Measurements from ENCODE around the gene TMSB10. TPM values are rescaled to one million over a fixed set of nuclear protein-coding genes. Genes with fewer than 3 reads are reported as not detected.

TMSB10 gene
- total RNA-seq, 1 experiment from 2014 or later: 9,166 TPM

DNA sequence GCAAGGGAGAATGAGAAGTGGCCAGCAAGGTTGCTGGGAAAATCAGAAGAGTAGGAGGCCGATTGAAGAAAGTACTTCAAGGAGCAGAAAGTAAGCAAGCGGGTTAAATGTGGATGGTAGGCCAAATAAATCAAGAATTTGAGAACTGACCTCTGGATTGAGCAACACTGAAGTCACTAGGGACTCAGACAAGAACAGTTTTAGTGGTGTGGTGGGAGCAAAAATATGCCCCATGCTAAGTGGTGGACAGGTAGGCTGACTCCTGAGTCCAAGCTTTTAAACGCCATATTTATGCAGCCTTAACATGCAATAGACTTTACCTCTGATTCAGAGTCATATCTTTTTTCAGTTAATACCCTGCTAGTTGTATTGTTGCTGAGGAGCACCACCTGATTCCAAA, 29.1 kb upstream of the TMSB10 start:
- H3K4me3 ChIP-seq: no peak overlapping the region
- H3K36me3 ChIP-seq: no peaks in the 10 kb centered on the region
- DNase-seq: no peak
- H3K27me3 ChIP-seq: no peaks in the 10 kb centered on the region
- no peaks in the 10 kb centered on the region for H3K9me3 ChIP-seq

DNA sequence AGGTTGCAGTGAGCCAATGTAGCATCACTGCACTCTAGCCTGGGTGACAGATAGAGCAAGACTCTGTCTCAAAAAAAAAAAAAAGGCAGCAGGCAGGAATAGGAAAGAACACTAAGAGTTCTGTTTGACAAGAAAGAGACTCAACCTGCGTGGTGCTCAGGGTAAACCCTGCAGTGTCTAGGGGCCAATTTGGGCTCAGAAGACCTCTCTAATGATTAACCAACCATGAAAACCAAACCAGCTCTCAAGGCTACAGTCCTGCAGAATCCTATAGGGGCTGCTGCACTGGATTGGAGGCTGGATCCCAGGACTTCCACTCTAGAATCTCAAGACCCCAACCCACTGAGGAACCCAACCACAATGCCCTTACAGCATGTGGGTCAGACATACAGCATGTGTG, 27.0 kb upstream of the TMSB10 start:
- Histone ChIP-seq H3K4me3 (no peak overlapping the region), H3K36me3 (no peaks in the 10 kb centered on the region), H3K27me3 (no peaks in the 10 kb centered on the region), H3K9me3 (no peaks in the 10 kb centered on the region)
- no peak for DNase-seq

DNA sequence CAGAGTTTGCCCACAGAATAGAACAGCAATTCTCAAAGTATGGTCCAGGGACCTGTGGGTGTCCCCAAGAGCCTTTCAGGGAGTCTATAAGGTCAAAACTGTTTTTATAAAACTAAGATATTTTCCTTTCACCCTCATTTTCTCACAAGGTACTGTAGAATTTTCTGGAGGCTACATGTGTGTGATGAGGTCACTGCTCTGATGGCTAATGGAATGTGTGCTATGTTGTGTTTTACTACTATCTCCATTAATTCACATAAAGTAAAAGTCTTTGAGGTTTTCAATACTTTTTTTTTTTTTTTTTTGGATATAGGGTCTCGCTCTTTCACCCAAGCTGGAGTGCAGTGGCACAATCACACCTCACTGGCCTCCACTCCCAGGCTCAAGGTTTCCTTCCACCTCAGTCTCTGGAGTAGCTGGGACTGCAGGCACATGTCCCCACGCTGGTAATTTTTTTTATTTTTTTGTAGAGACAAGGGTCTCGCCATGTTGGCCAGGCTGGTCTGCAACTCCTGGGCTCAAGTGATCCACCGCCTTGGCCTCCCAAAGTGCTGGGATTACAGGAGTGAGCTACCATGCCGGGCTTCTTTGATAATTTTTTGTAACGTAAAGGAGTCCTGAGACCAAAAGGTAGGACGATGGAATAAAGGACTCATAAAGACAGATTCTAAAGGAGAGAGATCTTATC, 26.4 kb upstream of the TMSB10 start:
- Histone ChIP-seq H3K4me3 (peak overlapping the region; percentile 29), H3K9me3 (no peaks in the 10 kb centered on the region), H3K27me3 (no peaks in the 10 kb centered on the region), H3K36me3 (no peaks in the 10 kb centered on the region)
- DNase-seq: no peak

DNA sequence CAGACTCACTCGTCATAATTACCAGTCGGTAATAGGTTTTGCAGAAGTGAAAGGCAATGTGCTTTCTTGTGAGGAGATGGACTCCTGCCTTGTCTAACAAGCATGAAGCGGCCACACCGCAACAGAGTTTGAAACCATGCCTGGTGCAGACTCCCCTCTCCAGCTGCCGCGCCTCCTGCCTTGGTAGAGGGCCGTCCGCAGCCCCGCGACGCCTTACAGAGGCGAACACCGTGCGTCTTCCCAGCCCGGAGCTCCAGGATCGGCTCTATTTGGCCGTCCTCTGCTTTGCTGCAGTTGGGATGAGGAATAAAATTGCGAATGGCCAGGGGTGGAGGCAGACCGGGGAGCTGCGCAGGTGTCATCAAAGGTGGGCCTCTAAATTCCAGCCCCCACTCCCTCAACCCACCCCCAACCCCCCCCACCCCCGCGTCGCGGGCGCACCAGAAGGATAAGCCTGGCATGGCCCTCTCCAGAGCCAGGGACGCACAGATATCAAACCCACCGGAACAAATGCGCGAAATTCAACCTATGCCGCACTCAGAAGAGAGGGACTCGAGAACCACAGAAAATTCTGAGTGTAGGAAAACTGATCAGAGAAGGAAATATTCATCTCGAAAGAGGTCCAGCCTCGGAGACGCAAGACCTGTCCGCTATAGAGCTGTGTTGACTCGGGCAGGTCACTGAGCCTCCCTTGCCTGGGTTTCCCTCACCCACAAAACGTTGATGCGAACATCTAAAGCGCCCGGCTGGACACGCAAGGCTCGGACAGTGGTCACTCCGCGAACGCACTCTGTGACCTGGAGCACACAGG, 25.7 kb upstream of the TMSB10 start:
- H3K4me3 ChIP-seq: peak overlapping the region; percentile 64
- DNase-seq: no peak

DNA sequence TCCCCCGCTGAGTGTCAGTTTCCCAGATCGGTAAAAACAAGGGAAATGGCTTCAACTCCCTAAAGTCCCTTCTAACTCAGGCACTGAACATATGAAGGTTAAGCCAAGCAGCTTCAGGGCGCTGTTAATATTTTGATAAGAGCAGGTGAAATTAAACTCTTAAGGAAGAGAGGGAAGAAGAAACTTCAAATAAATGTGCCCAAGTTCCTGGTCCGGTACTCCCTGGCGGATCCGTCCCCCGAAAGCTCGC, 25.1 kb upstream of the TMSB10 start:
- H3K9me3 ChIP-seq: no peaks in the 10 kb centered on the region
- H3K36me3 ChIP-seq: no peaks in the 10 kb centered on the region
- no peaks in the 10 kb centered on the region for H3K27me3 ChIP-seq
- peak overlapping the region; percentile 64 for H3K4me3 ChIP-seq
- no peak for DNase-seq

More for the DNA sequence above, 25.7 kb upstream of the TMSB10 start:
- no peaks in the 10 kb centered on the region for H3K27me3 ChIP-seq
- no peaks in the 10 kb centered on the region for H3K9me3 ChIP-seq
- H3K36me3 ChIP-seq: no peaks in the 10 kb centered on the region

DNA sequence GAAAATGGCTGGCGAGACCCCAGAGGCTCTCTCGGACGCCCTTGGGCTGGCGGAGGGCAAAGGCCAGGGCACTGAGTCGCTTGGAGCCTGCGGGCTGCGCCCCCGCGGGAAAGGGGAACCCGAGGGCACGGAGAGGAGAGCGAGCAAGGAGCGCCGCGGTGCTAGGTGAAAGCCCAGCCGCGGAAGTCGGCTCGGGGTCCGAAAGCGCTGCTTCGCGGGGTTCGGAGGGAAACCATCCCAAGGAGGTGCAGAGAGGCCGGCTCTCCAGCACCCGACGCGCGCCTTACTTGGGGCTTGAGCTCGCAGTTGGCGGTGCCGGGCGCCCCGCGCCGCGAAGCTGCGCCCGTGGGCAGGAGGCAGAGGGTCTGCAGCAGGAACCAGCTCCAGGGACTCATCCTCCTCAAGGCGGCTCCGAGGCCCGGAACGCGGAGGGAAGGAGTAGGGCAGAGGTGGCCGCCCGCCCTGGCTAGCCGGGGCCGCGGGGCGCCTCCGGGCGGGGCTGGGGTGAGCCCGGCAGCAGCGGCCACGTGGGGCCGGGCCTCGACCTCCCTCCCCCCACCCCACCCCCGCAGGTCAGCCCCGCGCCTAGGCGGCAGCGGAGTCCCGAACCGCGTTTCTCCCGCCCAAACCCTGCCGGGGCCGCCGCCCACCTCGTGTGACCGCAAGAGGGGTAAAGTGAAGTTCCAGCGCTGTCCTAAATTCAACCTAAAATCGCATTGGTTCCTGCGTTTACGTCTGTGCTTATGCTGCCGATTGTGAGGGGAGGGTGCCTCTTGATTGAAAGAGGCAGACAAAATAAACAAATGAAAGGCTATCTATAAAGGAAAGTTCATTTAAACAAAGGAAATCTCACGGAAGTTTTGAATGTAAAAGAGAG, 24.6 kb upstream of the TMSB10 start, which contains the start of gene TRABD2A:
TSS of gene TRABD2A (minus strand) at position 440 of the 877 bp plus-strand sequence. CDS start at position 395, 45 bp downstream.
- peak; percentile 67 for DNase-seq
- Histone ChIP-seq H3K36me3 (no peaks in the 10 kb centered on the region), H3K4me3 (peak within 1 kb of the TSS; percentile 64), H3K9me3 (no peaks in the 10 kb centered on the region), H3K27me3 (no peaks in the 10 kb centered on the region)

DNA sequence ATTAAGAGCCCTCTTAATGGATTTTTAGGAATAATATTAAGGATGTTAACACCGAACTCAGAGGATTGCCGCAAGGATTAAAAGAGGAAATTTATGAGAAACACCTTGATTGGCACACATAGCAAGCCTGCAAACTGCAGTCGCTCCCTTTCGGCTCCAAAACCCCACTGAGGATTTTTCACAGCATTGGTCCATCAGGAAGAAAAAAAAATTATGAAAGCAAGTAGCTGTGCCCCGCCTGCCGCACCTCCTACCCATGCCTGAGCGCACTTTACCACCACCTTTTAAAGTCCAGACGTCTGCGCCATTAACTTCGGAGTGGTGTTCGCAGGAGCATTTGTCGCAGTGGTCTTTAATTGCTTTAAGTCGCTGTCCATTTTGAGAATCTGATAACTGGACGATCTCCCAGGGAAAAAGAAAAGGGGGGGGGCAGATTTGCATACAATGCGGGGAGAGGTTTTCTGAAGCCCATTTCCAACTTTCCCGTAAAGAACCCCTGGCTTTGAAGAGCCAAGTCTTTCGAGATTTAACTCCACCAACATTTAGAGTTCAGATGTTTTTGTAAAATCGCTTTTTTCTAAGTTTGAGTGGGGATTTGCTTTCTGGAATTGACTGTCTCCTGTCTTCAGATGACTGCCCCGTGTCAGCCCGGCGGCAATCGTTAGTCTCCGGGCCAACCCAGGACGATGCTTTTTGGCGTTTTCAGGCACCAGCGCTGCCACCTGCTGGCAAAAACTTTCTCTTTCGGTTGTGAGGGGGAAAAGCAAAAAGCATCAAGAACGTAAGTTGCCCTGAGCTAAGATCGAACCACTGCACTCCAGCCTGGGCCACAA, 23.7 kb upstream of the TMSB10 start:
- H3K4me3 ChIP-seq: peak overlapping the region; percentile 64
- H3K9me3 ChIP-seq: no peaks in the 10 kb centered on the region
- DNase-seq: peak; percentile 80
- H3K27me3 ChIP-seq: no peaks in the 10 kb centered on the region
- no peaks in the 10 kb centered on the region for H3K36me3 ChIP-seq

DNA sequence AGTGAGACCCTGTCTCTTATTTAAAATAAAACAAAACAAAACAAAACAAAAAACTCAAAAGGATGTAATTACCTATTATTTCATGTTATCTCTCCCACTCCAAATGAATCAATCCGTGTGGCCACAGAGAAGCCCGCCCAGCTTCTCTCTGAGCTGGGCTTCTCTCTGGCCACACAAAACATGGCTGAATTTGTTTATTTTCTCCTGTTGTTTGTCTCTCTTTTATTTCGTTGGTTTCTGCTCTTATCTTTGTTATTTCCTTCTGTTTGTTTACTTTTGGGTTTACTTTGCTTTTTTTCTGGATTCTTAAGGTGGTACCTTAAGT, 23.1 kb upstream of the TMSB10 start:
- DNase-seq: no peak
- Histone ChIP-seq H3K36me3 (no peaks in the 10 kb centered on the region), H3K9me3 (no peaks in the 10 kb centered on the region), H3K27me3 (no peaks in the 10 kb centered on the region), H3K4me3 (peak overlapping the region; percentile 64; the same call in 1 of the 2 replicates)

DNA sequence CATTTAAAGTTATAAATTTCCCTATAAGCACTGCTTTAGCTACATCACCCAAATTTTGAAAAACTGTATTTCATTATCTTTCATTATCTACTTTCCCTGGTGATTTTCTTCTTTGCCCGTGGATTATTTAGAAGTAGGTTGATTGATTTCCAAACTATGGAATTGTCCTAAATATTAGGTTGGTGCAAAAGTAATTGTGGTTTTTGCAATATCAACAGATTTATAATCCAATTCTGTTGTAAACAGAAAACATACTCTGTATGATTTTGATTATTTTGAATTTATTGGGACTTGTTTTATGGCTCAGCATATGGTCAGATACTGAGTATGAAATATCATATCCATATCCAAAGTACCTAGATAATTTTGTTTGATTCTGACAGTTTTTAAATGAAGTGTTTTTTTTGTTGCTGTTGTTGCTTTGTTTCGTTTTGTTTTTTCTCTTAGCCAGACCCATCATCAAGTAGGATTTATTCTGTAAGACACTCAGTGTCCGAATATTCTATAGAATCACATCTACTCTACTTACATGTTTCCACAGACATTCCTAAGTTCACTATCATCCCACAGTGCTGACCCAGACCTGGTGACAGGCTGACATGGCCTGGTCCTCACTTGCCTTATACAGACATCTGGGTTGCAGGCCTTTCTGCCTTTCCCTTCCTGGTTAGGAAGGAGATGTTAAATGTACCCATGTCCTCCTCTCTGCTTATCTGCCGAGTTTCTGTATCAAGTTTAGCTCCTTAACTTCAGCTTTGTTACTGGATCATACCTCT, 22.5 kb upstream of the TMSB10 start:
- no peak for DNase-seq
- no peaks in the 10 kb centered on the region for H3K36me3 ChIP-seq
- H3K4me3 ChIP-seq: no peak overlapping the region
- H3K27me3 ChIP-seq: no peaks in the 10 kb centered on the region
- no peaks in the 10 kb centered on the region for H3K9me3 ChIP-seq

DNA sequence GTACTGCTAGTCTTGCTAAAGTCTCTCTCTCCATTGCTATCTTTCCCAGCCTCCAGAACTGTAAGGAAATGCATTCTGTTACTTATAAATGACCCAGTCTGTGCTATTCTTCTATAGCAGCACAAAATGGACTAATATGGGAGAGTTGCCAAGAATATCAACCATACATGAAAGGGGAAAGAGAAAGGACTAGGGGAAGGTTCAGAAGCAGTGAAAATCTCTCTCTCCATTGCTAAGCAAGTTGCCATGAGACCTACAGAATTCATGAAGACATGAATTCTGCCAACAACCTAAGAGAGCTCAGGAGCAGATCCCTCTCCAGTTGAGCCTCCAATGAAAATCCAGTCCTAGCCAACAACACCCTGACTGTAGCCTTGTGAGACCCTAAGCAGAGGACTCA, 21.0 kb upstream of the TMSB10 start:
- no peak overlapping the region for H3K4me3 ChIP-seq
- no peaks in the 10 kb centered on the region for H3K9me3 ChIP-seq
- no peak for DNase-seq
- H3K27me3 ChIP-seq: no peaks in the 10 kb centered on the region
- no peaks in the 10 kb centered on the region for H3K36me3 ChIP-seq

DNA sequence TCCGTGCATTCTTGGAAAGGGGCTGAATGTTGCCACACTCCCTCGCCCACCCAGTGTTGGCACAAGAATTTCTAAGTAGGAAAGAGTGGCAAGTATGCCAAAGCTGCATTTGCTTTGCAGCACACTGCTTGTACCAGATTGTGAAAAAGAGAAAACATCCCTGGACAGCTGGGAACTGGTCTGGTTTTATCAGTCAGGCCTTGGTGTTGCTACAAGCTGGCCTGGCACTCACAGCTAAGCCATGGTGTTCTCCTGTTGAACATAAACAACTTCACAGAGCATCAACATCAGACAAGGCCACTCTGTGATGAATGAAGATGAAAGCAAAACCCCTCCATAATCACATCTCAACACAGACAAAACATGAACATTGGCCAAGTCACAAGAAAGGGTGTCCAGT, 20.3 kb upstream of the TMSB10 start:
- no peak overlapping the region for H3K4me3 ChIP-seq
- H3K36me3 ChIP-seq: no peaks in the 10 kb centered on the region
- no peaks in the 10 kb centered on the region for H3K27me3 ChIP-seq
- no peak for DNase-seq
- no peaks in the 10 kb centered on the region for H3K9me3 ChIP-seq

DNA sequence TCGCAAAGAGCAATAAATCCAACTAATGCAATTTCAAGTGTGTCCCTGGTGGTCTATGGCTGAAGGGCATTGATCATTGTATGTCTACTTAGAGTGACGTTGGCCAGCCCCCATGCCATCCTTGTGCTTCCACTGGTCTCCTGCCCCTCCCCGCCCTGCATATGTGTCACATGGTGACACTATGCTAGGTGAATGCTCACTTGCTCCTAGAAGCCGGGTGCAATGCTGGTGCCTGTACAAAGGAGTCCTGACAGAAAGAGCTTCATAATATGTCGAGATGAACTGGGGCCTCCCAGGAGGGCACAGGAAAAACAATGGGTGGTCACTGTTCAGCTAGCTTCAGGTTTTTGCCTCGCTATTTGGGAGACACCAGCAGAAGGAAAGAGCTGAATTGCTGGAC, 18.7 kb upstream of the TMSB10 start:
- Histone ChIP-seq H3K27me3 (no peaks in the 10 kb centered on the region), H3K9me3 (no peaks in the 10 kb centered on the region), H3K4me3 (no peak overlapping the region), H3K36me3 (no peaks in the 10 kb centered on the region)
- no peak for DNase-seq

DNA sequence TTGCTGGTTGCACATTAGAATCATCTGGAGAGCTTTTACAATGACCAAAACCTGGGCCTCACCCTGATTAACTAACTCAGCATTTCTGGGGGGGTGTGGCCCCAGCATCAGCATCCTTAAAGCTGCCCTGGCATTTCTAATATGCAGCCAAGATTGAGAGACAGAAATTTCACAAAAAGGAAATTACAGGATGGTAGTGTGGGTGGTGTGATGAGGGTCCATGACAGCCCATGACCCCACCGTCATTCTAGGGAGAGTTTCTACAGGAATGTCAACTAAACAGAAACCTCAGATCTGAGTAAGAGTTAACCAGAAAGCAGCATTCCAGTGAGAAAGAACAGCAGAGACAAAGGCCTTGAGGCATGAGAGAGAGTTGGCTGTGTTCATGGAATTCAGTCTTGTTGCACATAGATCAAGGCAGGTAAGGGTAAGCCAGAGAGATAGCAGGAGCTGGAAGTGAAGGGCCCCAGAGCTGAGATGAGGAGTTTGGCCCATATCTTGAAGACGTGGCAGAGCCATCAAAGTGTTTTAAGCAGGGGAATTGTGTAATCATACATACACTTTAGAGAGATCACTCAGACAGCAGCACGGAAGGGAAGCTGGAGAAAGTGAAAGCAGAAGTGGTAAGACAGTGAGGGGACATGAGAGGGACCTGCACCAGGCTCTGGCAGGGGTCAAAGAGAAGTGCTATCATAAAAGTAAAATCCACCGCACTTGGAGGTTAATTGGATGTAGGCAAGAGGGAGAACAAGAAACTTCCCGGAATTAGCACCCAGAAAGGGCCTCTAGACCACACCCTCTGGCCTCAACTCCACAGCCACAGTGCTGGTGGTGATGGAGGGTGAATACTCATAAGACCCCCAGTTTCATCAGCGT, 16.8 kb upstream of the TMSB10 start:
- DNase-seq: peak; percentile 36
- no peaks in the 10 kb centered on the region for H3K36me3 ChIP-seq
- no peaks in the 10 kb centered on the region for H3K27me3 ChIP-seq
- H3K4me3 ChIP-seq: no peak overlapping the region
- H3K9me3 ChIP-seq: no peaks in the 10 kb centered on the region

DNA sequence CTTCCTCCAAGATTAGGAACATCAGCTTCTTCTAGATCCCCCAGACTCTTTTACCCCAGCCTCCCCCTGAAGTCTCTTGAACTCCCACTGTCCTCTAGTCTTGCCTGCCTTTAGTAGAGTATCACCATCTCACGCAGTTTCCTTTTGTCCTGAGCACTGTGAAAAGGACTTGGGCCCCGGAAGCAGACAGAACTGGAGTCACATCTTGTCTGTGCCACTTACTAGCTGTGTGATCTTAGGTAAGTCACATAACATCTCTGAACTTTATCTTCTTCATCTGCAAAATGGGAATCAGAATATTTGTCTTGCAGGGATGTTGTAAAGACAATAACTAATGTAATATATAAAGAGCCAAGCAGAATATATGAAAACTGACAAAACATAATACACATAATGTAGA, 16.1 kb upstream of the TMSB10 start:
- DNase-seq: no peak
- no peaks in the 10 kb centered on the region for H3K27me3 ChIP-seq
- H3K4me3 ChIP-seq: no peak overlapping the region
- no peaks in the 10 kb centered on the region for H3K9me3 ChIP-seq
- no peaks in the 10 kb centered on the region for H3K36me3 ChIP-seq

DNA sequence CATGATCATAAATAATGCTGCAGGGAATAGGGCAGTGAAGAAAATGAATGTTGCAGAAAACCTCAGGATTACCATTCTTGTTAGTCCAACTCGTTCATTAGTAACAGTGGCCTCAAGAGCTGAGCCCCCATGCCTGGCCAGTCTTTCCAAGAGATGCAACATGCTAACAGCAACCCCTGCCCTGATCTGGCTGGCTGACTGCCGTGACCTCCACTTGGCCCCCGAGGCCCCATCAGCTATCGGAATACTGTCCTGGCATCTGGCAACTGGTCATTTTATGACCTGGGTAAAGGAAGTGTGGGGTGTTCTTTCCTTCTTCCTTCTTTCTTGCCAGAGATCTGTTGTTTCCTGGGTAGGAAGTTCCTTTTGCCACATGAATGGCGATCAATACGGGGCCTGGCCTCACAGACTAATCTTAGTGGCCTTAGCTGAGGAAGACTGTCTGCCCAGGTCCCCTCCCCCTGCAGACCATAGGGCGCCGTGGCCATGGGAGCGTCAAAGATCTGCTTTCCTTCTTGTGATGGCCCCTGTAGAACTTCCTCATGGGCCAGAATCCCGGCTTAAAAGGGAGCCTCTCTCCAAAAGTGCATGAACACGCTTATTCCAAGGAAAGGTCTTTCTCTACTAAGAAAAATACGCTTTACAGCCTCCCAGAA, 14.0 kb upstream of the TMSB10 start:
- DNase-seq: no peak
- H3K9me3 ChIP-seq: no peaks in the 10 kb centered on the region
- no peak overlapping the region for H3K4me3 ChIP-seq
- H3K36me3 ChIP-seq: no peaks in the 10 kb centered on the region
- H3K27me3 ChIP-seq: no peaks in the 10 kb centered on the region
